T-helper 9 cell (primary cell): ENCODE data around the gene GLO1.
"Not testable (repeated sequence)": the region's sequence is repeated elsewhere in the genome, so short reads cannot be mapped to it uniquely, and the experiment has no call there.

Experiments used
- DNase-seq: peaks from one replicate; pipeline ENCODE4 v3.0.0-alpha.2; 2020

The GLO1 gene

DNA sequence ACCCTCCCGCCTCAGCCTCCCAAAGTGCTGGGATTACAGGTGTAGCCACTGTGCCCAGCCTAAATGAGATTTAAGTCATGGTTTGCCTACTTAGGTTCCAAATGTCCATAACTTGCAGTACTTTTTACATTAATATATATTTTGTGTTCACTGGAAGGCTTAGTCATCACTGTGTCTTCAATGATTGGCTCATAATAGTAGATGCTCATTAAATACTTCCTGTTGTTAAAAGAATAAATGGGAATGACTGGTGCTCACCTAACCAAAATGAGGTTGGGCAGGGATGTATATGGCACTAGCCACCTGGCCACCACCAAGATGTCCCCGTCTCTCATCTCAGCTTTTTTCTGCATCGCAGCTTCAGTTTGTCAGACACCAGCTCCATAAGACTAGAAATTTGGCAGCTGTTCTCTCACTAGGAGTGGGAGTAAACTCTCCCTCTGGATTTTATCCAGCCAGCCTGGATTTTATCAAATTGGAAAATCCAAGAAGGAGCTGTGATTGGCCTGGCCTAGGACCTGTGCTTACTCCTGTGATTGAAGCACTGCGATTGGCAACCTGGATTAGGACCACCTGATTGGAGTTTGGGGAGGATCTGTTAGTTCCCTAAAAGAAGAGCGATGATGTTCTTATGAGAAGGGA is 1.1 kb upstream of the GLO1 start:
- no peak for DNase-seq

DNA sequence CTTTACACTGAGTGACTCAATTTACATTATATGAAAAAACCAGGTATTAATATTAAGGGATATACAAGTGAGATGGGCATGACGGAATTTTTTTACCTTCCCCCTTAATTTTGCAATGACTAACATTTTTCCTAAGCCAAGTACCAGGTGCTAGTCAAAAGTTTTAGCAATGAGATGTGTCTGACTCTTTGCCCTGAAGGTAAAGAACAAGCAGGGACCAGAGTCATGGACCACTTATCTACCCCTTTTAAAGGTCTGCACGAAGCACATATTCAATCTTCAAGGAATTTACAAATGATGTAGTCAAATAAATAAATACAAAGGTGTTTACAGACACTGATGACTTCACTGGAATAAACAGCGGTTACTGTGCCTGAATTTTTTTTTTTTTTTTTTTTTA is 1.4 kb downstream of the GLO1 start:
- no peak for DNase-seq

DNA sequence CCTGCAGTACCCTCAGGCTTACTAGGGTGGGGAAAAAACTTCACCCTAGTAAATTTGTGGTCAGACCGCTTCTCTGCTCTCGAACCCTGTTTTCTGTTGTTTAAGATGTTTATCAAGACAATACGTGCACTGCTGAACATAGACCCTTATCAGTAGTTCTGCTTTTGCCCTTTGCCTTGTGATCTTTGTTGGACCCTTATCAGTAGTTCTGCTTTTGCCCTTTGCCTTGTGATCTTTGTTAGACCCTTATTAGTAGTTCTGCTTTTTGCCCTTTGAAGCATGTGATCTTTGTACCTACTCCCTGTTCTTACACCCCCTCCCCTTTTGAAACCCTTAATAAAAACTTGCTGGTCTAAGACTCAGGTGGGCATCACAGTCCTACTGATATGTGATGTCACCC is 3.2 kb downstream of the GLO1 start:
- DNase-seq: not testable (repeated sequence)

DNA sequence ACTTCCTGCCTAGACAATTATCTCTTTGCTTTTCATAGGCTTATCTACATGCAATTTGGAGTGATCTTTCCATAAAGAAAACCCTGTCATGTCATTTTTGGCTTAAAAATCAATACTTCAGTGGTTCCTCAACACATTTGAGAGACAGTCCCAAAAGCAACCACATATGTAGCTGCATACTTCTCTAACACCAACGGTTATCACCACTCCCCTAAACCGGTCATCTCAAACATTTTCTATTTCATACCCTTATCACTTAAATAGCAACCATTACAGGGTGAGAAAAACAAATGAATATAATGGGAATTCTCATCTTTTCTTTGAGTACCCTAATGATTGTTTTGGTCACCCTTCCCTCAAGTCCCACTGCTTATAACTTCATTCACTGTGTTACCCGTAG is 5.1 kb downstream of the GLO1 start:
- DNase-seq: no peak

DNA sequence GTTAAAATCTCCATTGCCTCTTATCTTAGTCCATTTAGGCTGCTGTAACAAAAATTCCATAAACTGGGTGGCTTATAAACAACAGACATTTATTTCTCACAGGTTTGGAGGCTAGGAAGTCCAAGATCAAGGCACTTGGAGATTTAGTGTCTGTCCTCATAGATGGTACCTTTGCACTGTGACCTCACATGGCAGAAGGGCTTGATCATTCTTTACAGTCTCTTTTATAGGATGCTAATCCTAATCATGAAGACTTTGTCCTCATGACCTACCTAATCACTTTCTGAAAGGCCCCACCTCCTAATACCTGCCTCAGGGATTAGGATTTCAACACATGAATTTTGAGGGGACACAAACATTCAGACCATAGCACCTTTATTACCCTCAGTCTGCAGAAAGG is 6.6 kb downstream of the GLO1 start:
- no peak for DNase-seq

DNA sequence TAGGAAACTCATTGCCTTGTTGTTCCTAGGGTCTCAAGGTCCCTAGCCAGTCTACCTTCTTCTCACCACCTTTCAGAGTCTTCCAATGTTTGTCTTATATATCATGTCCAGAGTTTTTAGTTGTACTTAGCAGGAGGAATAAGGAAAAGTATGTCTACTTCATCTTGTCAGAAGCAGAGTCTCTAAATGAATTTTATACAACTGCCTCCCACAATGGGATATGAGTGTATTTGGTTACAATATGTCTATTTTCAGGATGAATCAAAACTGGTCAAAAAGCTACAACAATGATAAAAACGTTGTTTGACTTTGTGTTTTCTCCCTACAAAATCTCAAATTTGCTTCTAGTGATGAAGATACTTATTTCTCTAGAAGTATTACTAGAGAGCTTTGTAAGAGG is 7.0 kb downstream of the GLO1 start:
- no peak for DNase-seq

DNA sequence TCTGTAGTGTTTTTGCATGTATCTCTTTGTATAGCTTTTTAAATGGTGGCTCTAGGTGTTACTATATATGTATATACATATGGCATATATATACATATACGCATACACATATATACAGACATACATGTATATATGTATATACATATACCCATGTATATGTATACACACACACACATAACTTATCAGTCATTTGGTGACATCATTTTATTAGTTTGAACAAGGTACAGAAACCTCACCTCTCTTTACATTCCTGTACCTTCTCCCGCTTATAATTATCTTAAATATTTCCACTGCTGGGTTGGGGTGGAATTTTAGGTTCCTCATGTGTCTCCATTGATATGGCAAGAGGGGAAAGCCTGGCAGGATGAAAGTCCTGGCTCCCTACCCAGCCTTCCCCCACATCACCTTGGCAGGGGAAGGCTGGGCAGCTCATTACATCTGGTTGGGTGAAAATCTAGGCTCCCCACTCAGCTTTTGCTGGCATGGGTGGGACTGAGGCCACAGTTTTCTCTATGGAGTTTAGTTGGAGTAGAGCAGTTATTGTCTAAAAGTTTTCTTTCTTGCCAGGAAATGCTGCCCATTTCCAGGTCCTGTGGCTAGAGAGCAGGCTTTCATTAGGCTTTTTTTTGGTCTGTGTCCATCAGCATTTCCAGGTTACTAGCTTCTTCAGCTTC is 7.6 kb downstream of the GLO1 start:
- no peak for DNase-seq

DNA sequence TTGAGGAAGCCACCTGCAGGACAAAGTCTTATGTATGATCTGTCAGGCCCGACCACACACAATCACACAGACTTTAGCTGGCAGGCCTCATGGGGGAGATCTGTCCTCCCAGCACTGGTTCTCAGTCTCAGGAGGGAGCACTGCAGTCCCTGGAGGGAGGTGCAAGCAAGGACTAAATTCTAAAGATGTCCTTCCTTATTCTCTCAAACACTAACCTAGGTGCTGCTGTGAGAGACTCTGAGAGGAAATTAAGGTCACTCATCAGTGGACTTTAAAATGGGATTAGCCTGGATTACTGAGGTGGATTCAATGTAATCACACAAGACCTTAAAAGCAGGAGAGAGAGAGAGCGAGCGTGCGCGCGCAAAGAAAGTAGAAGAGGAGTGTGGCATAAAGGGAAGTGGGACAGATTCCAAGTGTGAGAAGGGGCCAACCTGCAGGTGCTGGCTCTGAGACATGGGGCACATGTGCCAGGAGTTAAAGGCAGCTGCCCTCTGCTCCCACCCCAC is 14.3 kb downstream of the GLO1 start:
- no peak for DNase-seq

DNA sequence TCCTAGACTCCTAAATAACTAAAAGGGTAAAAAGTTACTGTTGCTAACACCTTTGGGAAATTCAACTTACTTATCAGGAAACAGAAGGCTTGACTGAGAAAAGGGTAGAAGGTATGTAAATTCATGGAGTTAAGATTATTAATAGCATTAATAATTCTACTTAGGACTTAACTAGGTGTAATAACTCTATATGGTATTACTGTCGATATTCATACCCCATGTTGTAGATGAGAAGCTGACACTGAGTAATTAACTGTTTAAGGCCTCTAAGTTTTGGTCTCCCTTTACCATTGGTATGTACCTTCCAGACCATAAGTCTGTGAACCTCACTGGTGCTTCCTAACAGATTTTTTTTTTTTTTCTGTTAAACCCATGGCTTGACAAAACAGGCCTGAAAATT is 15.4 kb downstream of the GLO1 start:
- DNase-seq: no peak

DNA sequence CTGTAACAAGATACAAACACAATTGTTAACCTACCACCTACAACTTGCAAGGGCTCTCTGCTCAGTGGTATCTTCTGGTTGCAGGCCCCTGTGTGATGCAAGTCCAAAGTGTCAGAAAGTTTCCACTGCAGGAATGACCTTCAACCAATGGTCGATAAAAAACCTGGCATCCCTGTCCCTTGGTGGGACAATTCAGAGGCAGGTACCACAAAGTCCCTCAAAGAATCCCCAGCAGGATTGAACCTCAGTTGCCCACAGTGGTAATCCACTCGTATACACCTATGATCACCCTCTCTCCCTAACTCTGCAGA is 15.9 kb downstream of the GLO1 start:
- DNase-seq: no peak

DNA sequence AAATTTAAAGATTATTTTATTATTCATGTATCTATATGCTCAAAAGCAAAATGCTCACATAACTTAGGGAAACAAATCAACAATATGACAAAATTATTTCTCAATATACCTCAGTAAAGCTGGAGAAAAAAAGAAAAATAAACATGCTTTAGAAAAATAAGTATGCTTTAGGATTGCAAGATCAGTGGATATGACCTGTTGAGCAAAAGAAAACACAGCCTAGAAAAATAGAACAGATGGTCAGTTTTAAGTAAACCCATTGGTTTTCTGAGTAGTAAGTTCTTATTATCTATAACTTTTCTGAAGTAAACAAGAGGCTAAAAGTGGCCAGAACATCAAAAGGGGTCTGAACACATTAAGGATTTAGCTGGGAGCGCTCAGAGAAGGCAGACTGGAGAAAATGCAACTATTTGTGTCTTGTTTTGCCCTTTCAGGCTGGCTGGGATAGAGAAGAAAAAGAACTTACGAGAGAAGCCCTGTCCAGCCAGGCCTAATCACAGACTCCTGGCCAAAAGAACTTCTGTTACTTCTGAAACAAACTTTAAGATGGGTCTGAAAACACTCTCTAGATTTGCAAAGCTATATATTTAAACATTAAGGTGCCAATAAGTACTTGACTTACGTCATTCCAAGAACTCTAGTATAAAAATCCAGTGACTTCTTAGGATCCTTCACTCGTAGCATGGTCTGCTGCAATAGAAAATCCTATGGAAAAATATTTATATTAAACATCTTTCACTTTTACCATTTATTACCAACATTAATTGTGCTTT is 16.5 kb downstream of the GLO1 start:
- DNase-seq: no peak

DNA sequence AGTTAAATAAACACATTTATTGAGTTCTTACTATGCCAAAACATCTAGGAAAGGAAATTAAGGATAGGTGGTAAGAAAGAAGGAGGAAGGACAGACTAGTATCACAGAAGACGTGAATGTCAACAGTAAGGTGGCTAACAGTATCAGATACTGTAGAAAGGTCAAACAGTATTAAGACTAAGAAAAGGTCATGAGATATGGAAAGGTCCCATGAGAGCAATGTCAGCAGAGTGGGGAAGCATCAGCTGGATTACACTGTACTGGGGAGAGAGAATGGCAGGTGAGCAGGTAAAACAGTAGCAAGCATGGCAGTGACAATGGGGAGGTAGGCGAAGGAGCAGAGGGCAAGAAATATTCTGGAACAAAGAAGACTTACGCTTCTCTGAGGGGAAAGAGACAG is 18.0 kb downstream of the GLO1 start:
- DNase-seq: no peak

DNA sequence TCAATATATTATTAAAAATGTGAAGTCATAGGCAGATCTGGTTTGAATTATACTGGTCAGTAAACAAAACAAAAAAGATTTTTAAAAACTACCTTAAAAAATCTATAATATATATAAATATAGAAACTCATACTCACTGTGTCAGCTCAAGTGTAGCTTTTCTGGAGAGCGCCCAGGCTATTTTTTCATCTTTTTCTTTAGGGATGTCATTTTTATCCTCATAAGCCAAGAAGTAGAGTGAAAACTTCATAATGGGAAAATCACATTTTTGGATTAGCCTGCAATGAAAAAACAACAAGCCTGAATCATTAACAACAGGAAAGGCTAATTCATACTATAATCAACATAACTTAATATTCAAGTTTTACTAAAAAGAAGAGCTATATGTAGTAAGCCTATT is 18.7 kb downstream of the GLO1 start:
- no peak for DNase-seq

DNA sequence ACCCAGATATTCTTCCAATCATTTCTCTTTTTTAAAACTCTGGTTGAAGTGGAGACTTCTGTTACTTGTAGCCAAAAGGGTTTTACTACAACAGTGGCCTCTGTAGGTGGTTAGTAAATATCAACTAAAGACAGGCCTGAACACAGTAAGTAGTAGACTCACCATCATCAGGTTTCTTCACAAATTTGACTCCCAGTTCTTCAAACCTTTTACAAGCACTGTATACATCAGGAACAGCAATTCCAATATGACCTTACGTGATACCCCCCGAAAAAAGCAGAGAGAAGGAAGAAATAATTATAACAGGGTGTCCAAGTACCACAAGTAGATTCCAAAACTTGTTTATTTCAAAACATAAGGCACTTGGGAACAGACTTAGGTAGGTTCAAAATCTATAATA is 21.1 kb downstream of the GLO1 start:
- no peak for DNase-seq

DNA sequence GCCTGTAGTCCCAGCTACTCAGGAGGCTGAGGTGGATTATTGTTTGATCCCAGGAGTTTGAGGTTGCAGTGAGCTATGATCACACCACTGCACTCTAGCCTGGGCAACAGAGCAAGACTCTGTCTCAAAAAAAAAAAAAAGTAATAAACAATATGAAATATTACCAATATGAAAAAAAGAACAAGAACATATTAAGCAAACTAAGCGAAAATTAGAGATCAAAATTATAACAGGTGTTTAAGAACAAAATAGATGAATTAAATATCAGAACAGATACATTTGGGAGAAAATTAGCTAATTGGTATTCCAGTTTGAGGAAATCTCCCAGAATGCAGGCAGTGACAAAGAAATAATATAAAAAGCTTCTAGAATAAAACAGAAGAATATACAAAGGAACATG is 23.3 kb downstream of the GLO1 start:
- DNase-seq: no peak

DNA sequence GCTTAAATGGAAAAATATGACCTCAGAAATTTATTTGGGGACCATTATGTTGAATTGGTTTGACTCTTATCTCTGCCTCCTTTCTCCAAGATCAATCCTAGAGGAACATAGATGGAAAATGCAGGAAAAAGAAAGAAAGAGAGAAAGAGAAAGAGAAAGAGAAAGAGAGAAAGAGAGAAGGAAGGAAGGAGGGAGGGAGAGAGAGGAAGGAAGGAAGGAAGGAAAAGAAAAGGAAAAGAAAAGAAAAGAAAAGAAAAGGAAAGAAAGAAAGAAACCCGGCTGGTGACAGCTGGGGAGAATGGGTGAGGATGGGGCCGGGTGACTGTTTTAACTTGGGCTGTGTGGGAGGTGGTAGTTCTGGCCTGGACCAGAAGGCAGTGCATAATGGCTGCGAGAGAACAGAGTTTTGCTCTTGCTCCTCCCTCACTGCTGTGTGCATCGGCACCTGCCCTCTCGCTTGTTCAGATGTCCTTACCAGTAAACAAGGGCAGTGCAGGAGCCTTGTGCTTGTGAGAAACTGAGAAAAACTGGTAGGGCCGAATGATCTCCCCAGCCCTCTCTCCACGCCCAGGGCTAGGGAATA is 24.7 kb downstream of the GLO1 start:
- DNase-seq: no peak

DNA sequence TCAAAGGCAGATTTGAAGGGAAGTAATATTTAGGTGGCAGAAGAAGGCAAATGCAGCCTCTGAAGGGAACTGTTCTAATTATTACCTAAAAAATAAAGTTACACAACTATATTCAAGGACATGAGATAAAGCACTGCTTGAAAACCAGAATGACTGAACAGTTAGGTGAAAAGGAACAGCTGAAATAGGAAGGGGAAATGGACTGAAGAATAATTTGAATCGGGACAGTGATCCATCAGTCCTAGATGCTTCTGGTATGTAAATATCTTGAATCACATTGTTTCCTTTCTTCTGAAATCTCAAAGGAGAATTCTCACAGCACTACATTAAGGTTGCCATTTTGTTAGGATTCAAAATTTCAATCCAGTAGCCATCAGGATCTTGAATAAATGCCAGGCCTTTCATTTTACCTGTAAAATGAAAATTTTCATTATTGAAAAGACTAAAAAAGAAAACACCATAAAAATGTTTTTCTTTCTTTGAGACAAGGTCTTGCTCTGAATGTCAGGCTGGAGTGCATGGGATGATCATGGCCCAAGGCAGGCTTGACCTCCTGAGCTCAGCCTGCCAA is 25.9 kb downstream of the GLO1 start:
- no peak for DNase-seq

DNA sequence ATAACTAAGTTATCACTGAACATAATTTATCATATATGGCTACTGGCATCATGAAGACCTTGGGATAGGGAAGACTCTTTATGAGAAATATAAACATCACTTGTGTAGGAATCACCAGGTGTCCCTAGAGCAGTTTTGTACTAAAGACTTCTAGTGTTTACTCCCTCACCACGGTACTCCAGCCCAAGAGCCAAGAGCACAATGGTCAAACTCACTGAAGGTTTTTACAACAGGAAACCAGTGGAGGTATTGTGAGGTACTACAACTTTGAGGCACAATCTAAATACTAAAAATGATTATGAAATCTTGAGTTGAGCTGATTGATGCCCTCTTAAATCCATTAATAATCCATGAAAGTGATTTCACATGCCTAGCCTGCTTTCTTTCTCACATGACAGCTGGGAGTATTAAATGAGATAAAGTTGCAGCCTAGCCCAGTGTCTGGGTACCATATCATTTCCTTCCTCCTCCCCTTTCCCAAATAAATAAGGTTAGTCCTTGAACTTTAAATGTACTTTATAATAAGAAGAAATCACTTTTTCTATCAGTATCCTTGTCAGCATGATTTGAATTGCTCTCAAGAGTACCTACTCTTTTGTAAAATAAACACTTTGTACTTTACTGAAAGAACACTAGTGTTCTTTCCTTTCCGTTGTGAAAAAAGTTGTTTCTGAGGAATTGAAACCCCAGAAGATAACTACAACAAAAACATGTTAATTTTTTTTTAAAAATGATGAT is 26.5 kb downstream of the GLO1 start:
- no peak for DNase-seq

DNA sequence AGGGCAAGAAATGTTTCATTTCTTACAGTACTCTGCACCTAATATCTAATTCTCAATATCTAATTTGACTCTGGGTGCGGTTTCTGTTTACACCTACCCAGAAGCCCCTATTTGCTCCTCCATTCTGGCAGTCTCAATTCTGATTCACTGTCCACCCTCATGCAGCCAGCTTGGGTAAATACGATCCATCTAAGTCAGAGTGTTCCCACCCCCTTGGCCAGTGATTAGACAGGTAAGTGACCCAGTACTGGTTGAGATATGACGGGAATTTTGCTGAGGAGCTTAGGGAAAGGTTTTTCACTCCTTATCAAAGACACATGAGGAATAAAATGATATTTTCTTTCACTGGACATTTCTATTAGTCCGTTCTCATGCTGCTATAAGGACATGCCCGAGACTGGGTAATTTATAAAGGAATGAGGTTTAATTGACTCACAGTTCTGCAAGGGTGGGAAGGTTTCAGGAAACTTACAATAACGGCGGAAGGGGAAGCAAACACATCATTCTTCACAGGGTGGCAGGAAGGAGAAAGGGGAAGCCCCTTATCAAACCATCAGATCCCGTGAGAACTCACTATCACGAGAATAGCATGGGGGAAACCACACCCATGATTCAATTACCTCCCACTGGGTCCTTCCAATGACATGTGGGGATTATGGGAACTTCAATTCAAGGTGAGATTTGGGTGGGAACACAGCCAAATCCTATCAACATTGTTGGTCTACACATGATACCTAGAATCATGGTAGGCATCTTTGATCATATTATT is 29.4 kb downstream of the GLO1 start:
- no peak for DNase-seq

DNA sequence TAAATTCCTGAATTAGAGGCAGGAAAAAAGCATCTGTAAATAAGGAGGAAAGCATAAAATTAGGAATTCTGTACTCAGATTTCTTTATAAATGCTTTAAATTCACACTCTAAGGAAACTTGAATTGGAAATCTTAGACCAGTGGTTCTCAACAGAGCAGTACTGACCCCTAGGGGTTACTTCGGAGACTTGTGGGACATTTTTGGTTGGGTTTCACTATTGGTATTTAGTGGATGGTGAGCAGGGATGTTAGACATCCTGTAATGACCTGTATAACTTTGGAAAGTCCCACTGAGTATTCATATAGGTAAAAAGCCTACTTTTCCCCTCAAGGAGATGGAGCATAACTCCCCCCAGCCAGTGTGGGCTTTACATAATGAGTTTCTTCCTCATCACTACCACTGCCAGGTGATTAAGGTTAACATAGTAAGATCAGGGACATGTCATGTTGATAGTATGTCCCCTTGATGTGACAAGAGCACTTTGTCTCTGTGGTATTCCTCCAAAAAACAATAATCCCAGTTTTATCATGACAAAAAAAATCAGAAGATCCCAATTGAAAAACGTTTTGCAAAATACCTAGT is 31.0 kb downstream of the GLO1 start:
- no peak for DNase-seq

DNA sequence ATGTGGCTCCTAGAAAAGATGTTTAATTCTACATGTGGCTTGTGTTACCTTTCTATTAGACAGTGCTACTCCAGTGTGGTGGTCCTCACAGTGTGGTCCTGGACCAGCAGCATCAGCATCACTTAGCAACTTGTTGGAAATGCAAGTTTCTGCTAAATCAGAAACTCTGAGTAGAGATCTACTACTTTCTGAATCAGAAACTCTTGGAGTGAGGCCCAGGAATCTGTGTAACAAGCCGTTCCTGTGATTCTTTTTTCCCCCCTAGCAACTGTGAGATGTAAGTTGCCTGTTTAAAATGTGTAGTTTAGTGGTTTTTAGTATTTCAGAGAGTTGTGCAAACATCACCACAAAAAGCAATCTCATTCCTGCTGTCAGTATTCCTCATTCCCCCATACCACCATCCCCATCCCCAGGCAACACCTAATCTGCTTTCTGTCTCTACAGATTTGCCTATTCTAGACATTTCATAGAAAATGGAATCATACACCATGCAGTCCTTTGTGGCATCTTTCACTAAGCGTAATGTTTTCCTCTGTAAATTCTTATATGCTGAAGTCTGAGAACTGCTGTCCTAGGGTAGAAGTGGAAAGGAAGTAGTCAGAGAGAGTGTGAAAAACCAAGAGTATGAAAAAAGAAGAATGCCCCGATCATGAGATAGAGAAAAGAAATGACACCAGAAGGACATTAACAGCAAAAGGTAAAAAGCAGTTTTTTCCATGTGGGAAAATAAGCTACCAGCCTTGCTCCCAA is 44.4 kb downstream of the GLO1 start:
- DNase-seq: no peak
